Measurements from ENCODE around the gene RIPK4. TPM values are rescaled to one million over a fixed set of nuclear protein-coding genes. Genes with fewer than 3 reads are reported as not detected.
A peak's percentile ranks its signal among the peaks of the same experiment; 100 is the strongest.

The RIPK4 gene
- polyA plus RNA-seq, 1 donor (not counting 4 experiments of a cell fraction or from before 2014, with no cell fraction given) = 18.4 TPM

DNA sequence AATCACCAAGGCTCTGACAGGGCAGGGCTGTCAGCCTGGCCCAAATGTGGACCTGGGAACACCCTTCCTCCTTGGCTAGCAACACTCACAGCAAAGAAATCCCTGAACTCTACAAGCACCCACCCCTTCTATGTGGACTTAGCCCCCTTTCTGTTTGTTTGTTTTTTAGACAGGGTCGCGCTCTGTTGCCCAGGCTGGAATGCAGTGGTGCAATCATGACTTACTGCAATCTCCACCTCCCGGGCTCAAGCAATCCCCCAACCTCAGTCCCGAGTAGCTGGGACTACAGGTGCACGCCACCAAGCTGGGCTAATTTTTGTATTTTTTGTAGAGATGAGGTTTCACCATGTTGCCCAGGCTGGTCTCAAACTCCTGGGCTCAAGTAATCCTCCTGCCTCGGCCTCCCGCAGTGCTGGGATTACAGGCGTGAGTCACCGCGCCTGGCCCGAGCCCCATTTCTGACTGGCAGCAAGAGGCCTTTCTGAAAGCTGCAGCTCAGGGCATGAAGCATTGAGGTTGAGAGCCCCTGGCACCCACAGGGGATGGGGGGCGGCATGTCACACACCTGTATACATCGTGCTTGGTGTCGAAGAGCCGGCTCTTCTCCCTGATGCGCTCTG, 16.2 kb downstream of the RIPK4 start:
- H3K27me3 ChIP-seq (ENCODE audit: control insufficient read depth, extremely low read depth, insufficient read depth, low read length) = no peaks in the 10 kb centered on the region
- H3K9me3 ChIP-seq (ENCODE audit: control insufficient read depth, low read depth, low read length) = no peaks in the 10 kb centered on the region
- DNase-seq (ENCODE audit: low read depth, low spot score) (no peak), FAIRE-seq (no peak)
- no peak overlapping the region for H3K4me2 ChIP-seq (ENCODE audit: control insufficient read depth, extremely low read depth, insufficient read depth, low read depth, low read length)
- dilution Hi-C loops (cut with MboI; ENCODE audit: extremely low pct_ligation_motif_present, low sequenced_read_pairs) = no loop called here
- H3K9ac ChIP-seq (ENCODE audit: control insufficient read depth, extremely low read depth, insufficient read depth, low read length) = peak overlapping the region; percentile 10
- no peak overlapping the region for H3K4me3 ChIP-seq (ENCODE audit: control insufficient read depth in 2 of 3, extremely low read depth in 1 of 3, insufficient read depth in 2 of 3, low read depth in 1 of 3, low read length in 3 of 3)
- peaks cover 59 to 67% of the 10 kb centered on the region in 2 experiments for H3K36me3 ChIP-seq (ENCODE audit: control insufficient read depth in 2 of 2, extremely low read depth in 1 of 2, insufficient read depth in 2 of 2, low read length in 2 of 2)
- H4K20me1 ChIP-seq (ENCODE audit: control insufficient read depth, extremely low read depth, insufficient read depth, low read length) = peaks cover 51% of the 10 kb centered on the region
- peaks cover 55% of the 10 kb centered on the region for H3K4me1 ChIP-seq (ENCODE audit: control insufficient read depth, extremely low read depth, insufficient read depth, low read length)
- peaks cover 93% of the 10 kb centered on the region for H3K79me2 ChIP-seq (ENCODE audit: control insufficient read depth, insufficient read depth, low read length)
- H3K9me1 ChIP-seq (ENCODE audit: control insufficient read depth, extremely low read depth, insufficient read depth, low read length) = peaks cover 10% of the 10 kb centered on the region
- H2AFZ ChIP-seq (ENCODE audit: control insufficient read depth, low read length) = no peak overlapping the region
- TF ChIP-seq, protein P1, sequence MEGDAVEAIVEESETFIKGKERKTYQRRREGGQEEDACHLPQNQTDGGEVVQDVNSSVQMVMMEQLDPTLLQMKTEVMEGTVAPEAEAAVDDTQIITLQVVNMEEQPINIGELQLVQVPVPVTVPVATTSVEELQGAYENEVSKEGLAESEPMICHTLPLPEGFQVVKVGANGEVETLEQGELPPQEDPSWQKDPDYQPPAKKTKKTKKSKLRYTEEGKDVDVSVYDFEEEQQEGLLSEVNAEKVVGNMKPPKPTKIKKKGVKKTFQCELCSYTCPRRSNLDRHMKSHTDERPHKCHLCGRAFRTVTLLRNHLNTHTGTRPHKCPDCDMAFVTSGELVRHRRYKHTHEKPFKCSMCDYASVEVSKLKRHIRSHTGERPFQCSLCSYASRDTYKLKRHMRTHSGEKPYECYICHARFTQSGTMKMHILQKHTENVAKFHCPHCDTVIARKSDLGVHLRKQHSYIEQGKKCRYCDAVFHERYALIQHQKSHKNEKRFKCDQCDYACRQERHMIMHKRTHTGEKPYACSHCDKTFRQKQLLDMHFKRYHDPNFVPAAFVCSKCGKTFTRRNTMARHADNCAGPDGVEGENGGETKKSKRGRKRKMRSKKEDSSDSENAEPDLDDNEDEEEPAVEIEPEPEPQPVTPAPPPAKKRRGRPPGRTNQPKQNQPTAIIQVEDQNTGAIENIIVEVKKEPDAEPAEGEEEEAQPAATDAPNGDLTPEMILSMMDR (optimal IDR thresholded peaks at IDR 0.05 in 1 of 3, IDR thresholded peaks at IDR 0.05 in 1 of 3, conservative IDR thresholded peaks at IDR 0.05 in 1 of 3; ENCODE audit: extremely low read depth in 1 of 3, insufficient read depth in 2 of 3, low read length in 3 of 3) = no peak
- no peak for TF ChIP-seq EZH2 (IDR thresholded peaks at IDR 0.05; ENCODE audit: low read length)
- H3K27ac ChIP-seq (ENCODE audit: control insufficient read depth, insufficient read depth, low read length) = peak overlapping the region; percentile 95

DNA sequence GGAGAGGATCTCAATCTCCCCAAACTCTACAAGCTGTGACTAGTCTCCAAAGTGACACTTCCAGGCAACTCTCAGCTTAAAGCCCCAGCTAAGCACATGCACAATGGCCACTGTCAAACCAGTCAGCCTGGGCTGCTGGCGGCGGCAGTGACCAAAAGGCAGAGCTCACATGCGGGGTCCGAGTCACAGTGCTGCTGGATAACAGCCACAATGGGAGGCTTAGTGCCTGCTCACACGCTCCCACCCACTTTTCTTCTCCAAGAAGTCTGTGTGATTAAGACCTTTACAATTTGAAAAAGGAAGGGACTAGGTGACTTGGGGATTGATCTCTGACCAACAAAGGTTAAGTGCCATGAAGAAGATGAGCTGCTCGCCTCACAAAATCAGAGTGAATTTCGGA, 16.8 kb downstream of the RIPK4 start:
- Histone ChIP-seq H3K4me1 (ENCODE audit: control insufficient read depth, extremely low read depth, insufficient read depth, low read length) (peaks cover 53% of the 10 kb centered on the region), H3K27ac (ENCODE audit: control insufficient read depth, insufficient read depth, low read length) (no peak overlapping the region)
- dilution Hi-C loops (cut with MboI; ENCODE audit: extremely low pct_ligation_motif_present, low sequenced_read_pairs) = no loop called here

More for the DNA sequence above, 16.8 kb downstream of the RIPK4 start:
- no peak overlapping the region for H3K4me3 ChIP-seq (ENCODE audit: control insufficient read depth in 2 of 3, extremely low read depth in 1 of 3, insufficient read depth in 2 of 3, low read depth in 1 of 3, low read length in 3 of 3)
- no peak for TF ChIP-seq EZH2 (IDR thresholded peaks at IDR 0.05; ENCODE audit: low read length)
- TF ChIP-seq, protein P1 (optimal IDR thresholded peaks at IDR 0.05 in 1 of 3, IDR thresholded peaks at IDR 0.05 in 1 of 3, conservative IDR thresholded peaks at IDR 0.05 in 1 of 3; ENCODE audit: extremely low read depth in 1 of 3, insufficient read depth in 2 of 3, low read length in 3 of 3) = no peak
- peaks cover 91% of the 10 kb centered on the region for H3K79me2 ChIP-seq (ENCODE audit: control insufficient read depth, insufficient read depth, low read length)
- H3K27me3 ChIP-seq (ENCODE audit: control insufficient read depth, extremely low read depth, insufficient read depth, low read length) = no peaks in the 10 kb centered on the region
- H4K20me1 ChIP-seq (ENCODE audit: control insufficient read depth, extremely low read depth, insufficient read depth, low read length) = peaks cover 45% of the 10 kb centered on the region
- DNase-seq (ENCODE audit: low read depth, low spot score) = no peak
- H2AFZ ChIP-seq (ENCODE audit: control insufficient read depth, low read length) = no peak overlapping the region
- no peak overlapping the region for H3K4me2 ChIP-seq (ENCODE audit: control insufficient read depth, extremely low read depth, insufficient read depth, low read depth, low read length)
- no peak for FAIRE-seq
- H3K9ac ChIP-seq (ENCODE audit: control insufficient read depth, extremely low read depth, insufficient read depth, low read length) = peak overlapping the region; percentile 14
- no peaks in the 10 kb centered on the region for H3K9me3 ChIP-seq (ENCODE audit: control insufficient read depth, low read depth, low read length)
- H3K9me1 ChIP-seq (ENCODE audit: control insufficient read depth, extremely low read depth, insufficient read depth, low read length) = peaks cover 10% of the 10 kb centered on the region
- peaks cover 60 to 68% of the 10 kb centered on the region in 2 experiments for H3K36me3 ChIP-seq (ENCODE audit: control insufficient read depth in 2 of 2, extremely low read depth in 1 of 2, insufficient read depth in 2 of 2, low read length in 2 of 2)
